ENCODE measurements around the gene PHKG2.

GRCh38 chr16:30756781-30757100 lies 8.5 kb downstream of the PHKG2 start:
- TF ChIP-seq CTCF (conservative IDR thresholded peaks at IDR 0.05; ENCODE audit: low read depth, low read length): no peak
- no peak for TF ChIP-seq EZH2 (IDR thresholded peaks at IDR 0.05; ENCODE audit: borderline replicate concordance, low read depth, low read length, poor library complexity, severe bottlenecking)
